DOHH2 (cell line): ENCODE results near the gene IMPG2.

Source experiments
- CTCF ChIP-seq: fragments of 200-600 bp; sonication (generic); IDR thresholded peaks from one replicate; pipeline ENCODE4 v1.5.1; 2014; ENCODE audit warnings: antibody characterized with exemption, mild to moderate bottlenecking, low read depth, low read length; ENCODE audit not compliant: poor library complexity, severe bottlenecking
- EZH2phosphoT487 ChIP-seq: fragments of 200-600 bp; sonication (generic); IDR thresholded peaks from 2 replicates; pipeline ENCODE4 v1.6.1; 2017; ENCODE audit warnings: borderline replicate concordance, mild to moderate bottlenecking, antibody characterized with exemption, low read length, moderate library complexity, mixed read lengths

- TF ChIP-seq CTCF: no peak
- no peak for TF ChIP-seq EZH2phosphoT487
Measured at GRCh38 chr3:101311676-101312075, 8.7 kb downstream of the IMPG2 start.
